ENCODE measurements around the gene BDKRB2. TPM values are rescaled to one million over a fixed set of nuclear protein-coding genes. Genes with fewer than 3 reads are reported as not detected.

Gene BDKRB2
- total RNA-seq, 1 experiment from 2014 or later: 0.05 TPM

DNA sequence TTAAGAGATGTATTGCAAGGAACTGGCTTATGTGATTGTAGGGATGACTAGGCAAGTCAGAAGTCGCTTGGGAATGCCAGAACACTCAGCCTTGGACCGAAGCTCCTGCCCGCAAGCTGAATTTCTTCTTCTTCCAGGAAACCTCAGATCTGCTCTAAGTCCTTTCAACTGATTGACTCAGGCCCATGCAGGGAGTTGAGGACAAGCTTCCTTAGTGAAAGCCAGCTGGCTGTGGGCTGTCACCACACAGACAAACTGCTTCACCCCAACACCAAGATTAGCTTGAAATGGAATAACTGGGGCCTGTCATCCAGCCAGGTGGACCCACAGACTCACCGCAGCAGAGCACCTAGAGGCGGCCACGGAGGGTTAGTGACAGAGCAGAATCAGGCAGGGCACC lies 24.7 kb downstream of the BDKRB2 start:
- CTCF ChIA-PET: no interaction called here
- BruUV-seq (replicated peaks): no TSS peak
- H3K4me1 ChIP-seq (ENCODE audit: control insufficient read depth, insufficient read depth, low read length): no peaks in the 10 kb centered on the region
- ATAC-seq (no peak), DNase-seq (ENCODE audit: low read depth, low spot score) (no peak)
- no peaks in the 10 kb centered on the region for H3K27me3 ChIP-seq (ENCODE audit: control insufficient read depth, insufficient read depth, low read length)
- H3K36me3 ChIP-seq (ENCODE audit: control insufficient read depth, insufficient read depth, low read length): no peaks in the 10 kb centered on the region
- H3K9me3 ChIP-seq (ENCODE audit: control insufficient read depth, insufficient read depth, low read depth, low read length): no peaks in the 10 kb centered on the region
- intact Hi-C loops (cut with micrococcal nuclease; ENCODE audit: unreplicated experiment) (no loop called here), in situ Hi-C loops (cut with HindIII; ENCODE audit: low pct_unique_long_range_greater_than_20kb, low sequenced_read_pairs) (no loop called here)
- no peak overlapping the region for H3K27ac ChIP-seq (ENCODE audit: low read length)
- POLR2A ChIA-PET: no interaction called here
- TF ChIP-seq, protein P1, sequence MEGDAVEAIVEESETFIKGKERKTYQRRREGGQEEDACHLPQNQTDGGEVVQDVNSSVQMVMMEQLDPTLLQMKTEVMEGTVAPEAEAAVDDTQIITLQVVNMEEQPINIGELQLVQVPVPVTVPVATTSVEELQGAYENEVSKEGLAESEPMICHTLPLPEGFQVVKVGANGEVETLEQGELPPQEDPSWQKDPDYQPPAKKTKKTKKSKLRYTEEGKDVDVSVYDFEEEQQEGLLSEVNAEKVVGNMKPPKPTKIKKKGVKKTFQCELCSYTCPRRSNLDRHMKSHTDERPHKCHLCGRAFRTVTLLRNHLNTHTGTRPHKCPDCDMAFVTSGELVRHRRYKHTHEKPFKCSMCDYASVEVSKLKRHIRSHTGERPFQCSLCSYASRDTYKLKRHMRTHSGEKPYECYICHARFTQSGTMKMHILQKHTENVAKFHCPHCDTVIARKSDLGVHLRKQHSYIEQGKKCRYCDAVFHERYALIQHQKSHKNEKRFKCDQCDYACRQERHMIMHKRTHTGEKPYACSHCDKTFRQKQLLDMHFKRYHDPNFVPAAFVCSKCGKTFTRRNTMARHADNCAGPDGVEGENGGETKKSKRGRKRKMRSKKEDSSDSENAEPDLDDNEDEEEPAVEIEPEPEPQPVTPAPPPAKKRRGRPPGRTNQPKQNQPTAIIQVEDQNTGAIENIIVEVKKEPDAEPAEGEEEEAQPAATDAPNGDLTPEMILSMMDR (IDR thresholded peaks at IDR 0.05): no peak
- TF ChIP-seq POLR2AphosphoS5 (IDR thresholded peaks at IDR 0.05; ENCODE audit: low read depth, low read length) (no peak), SIN3A (IDR thresholded peaks at IDR 0.05; ENCODE audit: borderline replicate concordance, insufficient read depth, low read depth, low read length) (no peak)
- H3K4me3 ChIP-seq (ENCODE audit: low read depth in 2 of 2, low read length in 2 of 2): no peak overlapping the region

DNA sequence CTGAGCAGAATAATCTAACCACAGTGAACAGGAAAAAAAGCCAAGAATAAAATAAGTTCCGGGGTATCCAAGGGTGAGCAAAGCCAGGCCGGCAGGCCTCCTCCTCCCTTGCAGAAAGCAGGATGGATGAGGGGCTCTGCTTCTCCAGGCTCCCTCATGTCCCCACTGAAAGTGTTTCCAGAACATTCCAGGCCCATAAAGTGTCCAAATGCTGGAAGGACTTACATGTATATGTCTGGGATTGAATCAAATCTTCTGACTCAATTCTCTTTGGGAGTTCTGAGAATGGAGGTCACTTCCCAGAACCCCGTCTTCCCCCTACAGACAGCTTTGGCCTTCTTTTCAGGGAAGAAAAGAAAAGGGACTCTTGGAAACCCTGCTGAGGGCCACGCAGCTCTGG lies 26.4 kb downstream of the BDKRB2 start:
- in situ Hi-C loops (cut with HindIII; ENCODE audit: low pct_unique_long_range_greater_than_20kb, low sequenced_read_pairs): no loop called here
- no peak for DNase-seq (ENCODE audit: low read depth, low spot score)
- H3K36me3 ChIP-seq (ENCODE audit: control insufficient read depth, insufficient read depth, low read length): no peaks in the 10 kb centered on the region
- ChIA-PET CTCF (no interaction called here), POLR2A (no interaction called here)
- H3K27me3 ChIP-seq (ENCODE audit: control insufficient read depth, insufficient read depth, low read length): no peaks in the 10 kb centered on the region
- TF ChIP-seq, protein P1 (IDR thresholded peaks at IDR 0.05): no peak
- TF ChIP-seq, protein P2, sequence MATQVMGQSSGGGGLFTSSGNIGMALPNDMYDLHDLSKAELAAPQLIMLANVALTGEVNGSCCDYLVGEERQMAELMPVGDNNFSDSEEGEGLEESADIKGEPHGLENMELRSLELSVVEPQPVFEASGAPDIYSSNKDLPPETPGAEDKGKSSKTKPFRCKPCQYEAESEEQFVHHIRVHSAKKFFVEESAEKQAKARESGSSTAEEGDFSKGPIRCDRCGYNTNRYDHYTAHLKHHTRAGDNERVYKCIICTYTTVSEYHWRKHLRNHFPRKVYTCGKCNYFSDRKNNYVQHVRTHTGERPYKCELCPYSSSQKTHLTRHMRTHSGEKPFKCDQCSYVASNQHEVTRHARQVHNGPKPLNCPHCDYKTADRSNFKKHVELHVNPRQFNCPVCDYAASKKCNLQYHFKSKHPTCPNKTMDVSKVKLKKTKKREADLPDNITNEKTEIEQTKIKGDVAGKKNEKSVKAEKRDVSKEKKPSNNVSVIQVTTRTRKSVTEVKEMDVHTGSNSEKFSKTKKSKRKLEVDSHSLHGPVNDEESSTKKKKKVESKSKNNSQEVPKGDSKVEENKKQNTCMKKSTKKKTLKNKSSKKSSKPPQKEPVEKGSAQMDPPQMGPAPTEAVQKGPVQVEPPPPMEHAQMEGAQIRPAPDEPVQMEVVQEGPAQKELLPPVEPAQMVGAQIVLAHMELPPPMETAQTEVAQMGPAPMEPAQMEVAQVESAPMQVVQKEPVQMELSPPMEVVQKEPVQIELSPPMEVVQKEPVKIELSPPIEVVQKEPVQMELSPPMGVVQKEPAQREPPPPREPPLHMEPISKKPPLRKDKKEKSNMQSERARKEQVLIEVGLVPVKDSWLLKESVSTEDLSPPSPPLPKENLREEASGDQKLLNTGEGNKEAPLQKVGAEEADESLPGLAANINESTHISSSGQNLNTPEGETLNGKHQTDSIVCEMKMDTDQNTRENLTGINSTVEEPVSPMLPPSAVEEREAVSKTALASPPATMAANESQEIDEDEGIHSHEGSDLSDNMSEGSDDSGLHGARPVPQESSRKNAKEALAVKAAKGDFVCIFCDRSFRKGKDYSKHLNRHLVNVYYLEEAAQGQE (IDR thresholded peaks at IDR 0.05; ENCODE audit: insufficient read depth in 1 of 2, low read depth in 2 of 2, low read length in 1 of 2): no peak
- TF ChIP-seq POLR2AphosphoS5 (IDR thresholded peaks at IDR 0.05; ENCODE audit: low read depth, low read length) (no peak), TCF7L2 (IDR thresholded peaks at IDR 0.05; ENCODE audit: low read depth, low read length) (no peak), SIN3A (IDR thresholded peaks at IDR 0.05; ENCODE audit: borderline replicate concordance, insufficient read depth, low read depth, low read length) (no peak)
- no peak overlapping the region for H3K27ac ChIP-seq (ENCODE audit: low read length)
- no TSS peak for BruUV-seq (replicated peaks)
- ATAC-seq: no peak
- H3K4me3 ChIP-seq (ENCODE audit: low read depth in 2 of 2, low read length in 2 of 2): no peak overlapping the region
- no peaks in the 10 kb centered on the region for H3K4me1 ChIP-seq (ENCODE audit: control insufficient read depth, insufficient read depth, low read length)
- H3K9me3 ChIP-seq (ENCODE audit: control insufficient read depth, insufficient read depth, low read depth, low read length): no peaks in the 10 kb centered on the region
- intact Hi-C loops (cut with micrococcal nuclease; ENCODE audit: unreplicated experiment): no loop called here
